OCI-LY3 (cell line): ENCODE data around the gene EPN1.

Experiments
- H2AFZ ChIP-seq: fragments of 200-600, 300-600 bp; shearing (Covaris generic); 2 replicates; pipeline ENCODE4 v1.6.0; 2014; ENCODE audit warnings: antibody characterized with exemption, low read depth, low read length
- H3K27ac ChIP-seq: fragments of 200-600, 300-600 bp; sonication (generic); 2 replicates; pipeline ENCODE4 v1.5.1; 2014; ENCODE audit warnings: mild to moderate bottlenecking, low read length, moderate library complexity, mixed read lengths
- H3K27me3 ChIP-seq: fragments of 200-600, 300-600 bp; sonication (generic); 2 replicates; pipeline ENCODE4 v1.6.1; 2014; ENCODE audit warnings: low read depth, low read length, mixed read lengths
- H3K36me3 ChIP-seq: fragments of 200-600, 300-600 bp; sonication (generic); replicated peaks from 2 replicates; pipeline ENCODE3; 2014; ENCODE audit warnings: low read depth, low read length, mixed read lengths
- H3K4me1 ChIP-seq: fragments of 300-600, 200-600 bp; sonication (generic); 2 replicates; pipeline ENCODE4 v1.6.1; 2014; ENCODE audit warnings: low read length, mixed read lengths
- H3K4me2 ChIP-seq: fragments of 200-600, 300-600 bp; sonication (generic); 2 replicates; pipeline ENCODE4 v1.6.1; 2014; ENCODE audit warnings: low read length, mixed read lengths
- H3K4me3 ChIP-seq: fragments of 300-600, 200-600 bp; sonication (generic); 2 replicates; pipeline ENCODE4 v1.5.1; 2014; ENCODE audit warnings: antibody characterized with exemption, mild to moderate bottlenecking, low read length, moderate library complexity
- H3K79me2 ChIP-seq: fragments of 300-600, 200-600 bp; shearing (Covaris generic); 2 replicates; pipeline ENCODE4 v1.6.1; 2014; ENCODE audit warnings: mild to moderate bottlenecking, low read length, mixed read lengths
- H3K9ac ChIP-seq: fragments of 300-600, 200-600 bp; shearing (Covaris generic); 2 replicates; pipeline ENCODE4 v1.6.0; 2014; ENCODE audit warnings: mild to moderate bottlenecking, low read length, moderate library complexity
- H3K9me3 ChIP-seq: fragments of 200-600, 300-600 bp; shearing (Covaris generic); 2 replicates; pipeline ENCODE4 v1.6.1; 2014; ENCODE audit warnings: low read length, mixed read lengths; ENCODE audit not compliant: insufficient read depth
- H4K20me1 ChIP-seq: fragments of 200-600, 300-600 bp; sonication (generic); 2 replicates; pipeline ENCODE4 v1.6.1; 2016; ENCODE audit warnings: low read length, mixed read lengths; ENCODE audit not compliant: insufficient read depth
- CTCF ChIP-seq: fragments of 200-600, 300-600 bp; sonication (generic); IDR thresholded peaks from 2 replicates; pipeline ENCODE4 v1.5.1; 2014; ENCODE audit warnings: antibody characterized with exemption, low read length, low read depth
- EZH2phosphoT487 ChIP-seq: fragments of 200-600 bp; shearing (Covaris generic); IDR thresholded peaks from 2 replicates; pipeline ENCODE4 v1.6.1; 2018; ENCODE audit warnings: antibody characterized with exemption, mixed run types, low read depth

The EPN1 gene

GRCh38 chr19:55696301-55697068, 21.5 kb downstream of the EPN1 start:
- H3K36me3 ChIP-seq, result peaks cover 78% of the 10 kb centered on the region

GRCh38 chr19:55697069-55697440, 22.0 kb downstream of the EPN1 start:
- Histone ChIP-seq H3K27ac (no peak overlapping the region), H3K79me2 (no peaks in the 10 kb centered on the region), H3K4me1 (no peaks in the 10 kb centered on the region), H3K4me2 (no peak overlapping the region), H4K20me1 (peaks cover 2% of the 10 kb centered on the region; the same call in 1 of the 2 replicates), H2AFZ (no peak overlapping the region), H3K9ac (no peak overlapping the region), H3K36me3 (peaks cover 74% of the 10 kb centered on the region), H3K27me3 (no peaks in the 10 kb centered on the region), H3K9me3 (no peaks in the 10 kb centered on the region), H3K4me3 (no peak overlapping the region)
- no peak for TF ChIP-seq EZH2phosphoT487
- TF ChIP-seq CTCF, result no peak

More at GRCh38 chr19:55696301-55697068, 21.5 kb downstream of the EPN1 start:
- Histone ChIP-seq H3K9me3 (no peaks in the 10 kb centered on the region), H3K27ac (no peak overlapping the region), H3K27me3 (no peaks in the 10 kb centered on the region), H3K4me3 (no peak overlapping the region), H3K4me2 (no peak overlapping the region), H2AFZ (no peak overlapping the region), H4K20me1 (peaks cover 2% of the 10 kb centered on the region; the same call in 1 of the 2 replicates), H3K79me2 (no peaks in the 10 kb centered on the region), H3K9ac (no peak overlapping the region), H3K4me1 (no peaks in the 10 kb centered on the region)
- TF ChIP-seq EZH2phosphoT487 (no peak), CTCF (no peak)

GRCh38 chr19:55697698-55698097, 22.7 kb downstream of the EPN1 start:
- H3K79me2 ChIP-seq, result no peaks in the 10 kb centered on the region
- H4K20me1 ChIP-seq, result peaks cover 2% of the 10 kb centered on the region; the same call in 1 of the 2 replicates
- H3K4me3 ChIP-seq, result no peak overlapping the region
- no peaks in the 10 kb centered on the region for H3K27me3 ChIP-seq
- no peak for TF ChIP-seq EZH2phosphoT487
- TF ChIP-seq CTCF, result no peak
- no peak overlapping the region for H3K4me2 ChIP-seq
- peaks cover 77% of the 10 kb centered on the region for H3K36me3 ChIP-seq
- no peak overlapping the region for H3K9ac ChIP-seq
- no peak overlapping the region for H3K27ac ChIP-seq
- H3K4me1 ChIP-seq, result no peaks in the 10 kb centered on the region
- H3K9me3 ChIP-seq, result no peaks in the 10 kb centered on the region
- H2AFZ ChIP-seq, result no peak overlapping the region

DNA sequence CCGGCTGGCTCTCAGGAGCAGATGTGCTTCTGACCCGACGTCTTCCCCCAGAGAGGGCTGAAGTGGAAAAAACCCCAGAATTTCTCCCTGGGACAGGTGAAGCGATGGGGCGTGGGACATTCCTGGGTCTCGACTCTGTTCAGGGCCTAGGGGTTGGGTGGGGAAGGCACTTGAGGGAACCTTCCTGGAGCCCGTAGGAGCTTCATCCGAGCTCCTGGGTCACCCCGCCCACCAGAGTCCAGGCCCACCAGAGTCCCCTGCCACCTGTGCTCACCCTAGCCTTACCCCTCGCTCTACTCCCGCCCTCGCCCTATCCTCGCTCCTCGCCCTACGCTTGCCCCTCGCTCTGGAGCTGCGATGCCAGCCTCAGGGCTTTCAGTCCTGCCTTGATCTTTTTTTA, 23.2 kb downstream of the EPN1 start:
- H4K20me1 ChIP-seq, result peaks cover 2% of the 10 kb centered on the region; the same call in 1 of the 2 replicates
- no peak overlapping the region for H2AFZ ChIP-seq
- no peaks in the 10 kb centered on the region for H3K9me3 ChIP-seq
- H3K4me3 ChIP-seq, result no peak overlapping the region
- H3K79me2 ChIP-seq, result no peaks in the 10 kb centered on the region
- H3K36me3 ChIP-seq, result peaks cover 74% of the 10 kb centered on the region
- no peak overlapping the region for H3K27ac ChIP-seq
- no peak overlapping the region for H3K9ac ChIP-seq
- H3K4me2 ChIP-seq, result no peak overlapping the region
- TF ChIP-seq EZH2phosphoT487 (no peak), CTCF (no peak)
- H3K4me1 ChIP-seq, result no peaks in the 10 kb centered on the region
- no peaks in the 10 kb centered on the region for H3K27me3 ChIP-seq
